ENCODE results near the gene NUP93. TPM values are rescaled to one million over a fixed set of nuclear protein-coding genes. Genes with fewer than 3 reads are reported as not detected.

NUP93 gene
- total RNA-seq, 1 experiment from 2014 or later, result 74.7 TPM

DNA sequence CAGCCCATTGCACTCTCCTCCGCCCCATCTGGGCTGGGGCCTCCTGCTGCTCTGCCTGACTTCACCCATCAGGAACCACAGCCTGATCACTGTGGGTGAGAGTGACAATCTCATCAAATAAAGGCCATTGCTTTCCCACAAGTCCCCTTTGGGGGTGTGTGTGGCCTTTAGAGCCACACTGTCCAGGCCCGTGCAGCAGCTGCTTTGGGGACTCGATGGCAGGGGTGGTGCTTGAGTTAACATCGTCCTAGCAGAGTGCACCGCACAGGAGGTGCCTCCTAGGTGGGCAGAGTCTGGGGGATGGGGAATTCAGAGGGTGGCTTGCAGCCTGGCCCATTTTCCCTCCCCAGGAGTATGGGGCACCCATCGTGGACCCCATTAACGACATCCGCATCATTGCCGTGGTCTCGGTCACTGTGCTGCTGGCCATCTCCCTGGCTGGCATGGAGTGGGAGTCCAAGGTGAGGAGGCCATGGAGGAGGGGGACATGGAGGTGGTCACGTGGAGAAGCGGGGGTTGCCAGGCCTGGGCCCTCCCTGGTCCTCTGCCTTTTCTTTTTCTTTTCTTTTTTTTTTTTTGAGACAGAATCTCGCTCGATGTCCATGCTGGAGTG is 140.5 kb downstream of the NUP93 start:
- intact Hi-C loops (cut with micrococcal nuclease; ENCODE audit: unreplicated experiment), result loop anchor here (2.0 kb wide), 1 partner anchor 74 kb away; no protein-coding TSS in a partner anchor
- H3K79me2 ChIP-seq (ENCODE audit: low read depth), result no peaks in the 10 kb centered on the region
- no peak overlapping the region for H3K4me3 ChIP-seq
- H3K4me1 ChIP-seq (replicated peaks; ENCODE audit: insufficient read depth), result peaks cover 7% of the 10 kb centered on the region; the same call in 1 of the 2 replicates
- no peaks in the 10 kb centered on the region for H3K9me2 ChIP-seq (ENCODE audit: insufficient read depth)
- H3K4me2 ChIP-seq, result no peak overlapping the region
- no peak overlapping the region for H2AFZ ChIP-seq
- no TSS peak for BruUV-seq (replicated peaks)
- no peaks in the 10 kb centered on the region for H3F3A ChIP-seq (ENCODE audit: insufficient read depth, low read depth)
- no peak overlapping the region for H3K27ac ChIP-seq
- TF ChIP-seq, protein P1, sequence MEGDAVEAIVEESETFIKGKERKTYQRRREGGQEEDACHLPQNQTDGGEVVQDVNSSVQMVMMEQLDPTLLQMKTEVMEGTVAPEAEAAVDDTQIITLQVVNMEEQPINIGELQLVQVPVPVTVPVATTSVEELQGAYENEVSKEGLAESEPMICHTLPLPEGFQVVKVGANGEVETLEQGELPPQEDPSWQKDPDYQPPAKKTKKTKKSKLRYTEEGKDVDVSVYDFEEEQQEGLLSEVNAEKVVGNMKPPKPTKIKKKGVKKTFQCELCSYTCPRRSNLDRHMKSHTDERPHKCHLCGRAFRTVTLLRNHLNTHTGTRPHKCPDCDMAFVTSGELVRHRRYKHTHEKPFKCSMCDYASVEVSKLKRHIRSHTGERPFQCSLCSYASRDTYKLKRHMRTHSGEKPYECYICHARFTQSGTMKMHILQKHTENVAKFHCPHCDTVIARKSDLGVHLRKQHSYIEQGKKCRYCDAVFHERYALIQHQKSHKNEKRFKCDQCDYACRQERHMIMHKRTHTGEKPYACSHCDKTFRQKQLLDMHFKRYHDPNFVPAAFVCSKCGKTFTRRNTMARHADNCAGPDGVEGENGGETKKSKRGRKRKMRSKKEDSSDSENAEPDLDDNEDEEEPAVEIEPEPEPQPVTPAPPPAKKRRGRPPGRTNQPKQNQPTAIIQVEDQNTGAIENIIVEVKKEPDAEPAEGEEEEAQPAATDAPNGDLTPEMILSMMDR (conservative IDR thresholded peaks at IDR 0.05), result no peak
- no peak for TF ChIP-seq EZH2 (IDR thresholded peaks at IDR 0.05; ENCODE audit: low read depth)
- H3K9me3 ChIP-seq (ENCODE audit: insufficient read depth, low read depth), result no peaks in the 10 kb centered on the region
- H3K27me3 ChIP-seq (ENCODE audit: insufficient read depth, low read depth), result no peaks in the 10 kb centered on the region
- no peaks in the 10 kb centered on the region for H3K36me3 ChIP-seq (ENCODE audit: low read depth)
- DNase-seq, result no peak
- ChIA-PET POLR2A (ENCODE audit: unreplicated experiment) (no interaction called here), CTCF (interaction anchor here (0.7 to 1.8 kb wide), 3 partner anchors 78 to 546 kb away, joined by 3 to 9 read pairs (median 7); no protein-coding TSS in a partner anchor)
- H4K20me1 ChIP-seq (ENCODE audit: insufficient read depth), result no peaks in the 10 kb centered on the region

DNA sequence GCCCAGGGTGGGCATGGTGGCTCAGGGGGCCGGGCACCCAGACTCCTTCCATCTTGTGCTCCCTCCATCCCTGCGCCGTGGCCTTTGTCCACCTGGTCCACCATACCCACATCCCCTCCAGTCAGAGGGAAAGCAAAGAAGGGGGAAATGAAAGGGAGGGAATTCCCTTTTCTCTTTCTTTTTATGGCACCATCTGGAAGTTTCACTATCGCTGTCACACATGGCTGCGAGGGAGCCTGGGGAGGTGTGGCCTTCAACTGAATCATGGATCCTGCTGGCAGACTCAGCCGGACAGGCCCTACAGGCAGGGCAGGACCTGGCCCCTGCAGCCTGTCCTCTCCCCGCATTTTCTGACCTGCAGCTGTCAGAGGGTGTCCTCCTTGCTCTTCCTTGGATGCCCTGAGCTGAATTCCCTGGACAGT is 141.3 kb downstream of the NUP93 start:
- Histone ChIP-seq H3K79me2 (ENCODE audit: low read depth) (no peaks in the 10 kb centered on the region), H3K27me3 (ENCODE audit: insufficient read depth, low read depth) (no peaks in the 10 kb centered on the region), H4K20me1 (ENCODE audit: insufficient read depth) (no peaks in the 10 kb centered on the region), H3K4me3 (no peak overlapping the region), H3K9me2 (ENCODE audit: insufficient read depth) (no peaks in the 10 kb centered on the region), H3F3A (ENCODE audit: insufficient read depth, low read depth) (no peaks in the 10 kb centered on the region), H3K4me2 (peak overlapping the region; percentile 25; the same call in 1 of the 2 replicates), H3K9me3 (ENCODE audit: insufficient read depth, low read depth) (no peaks in the 10 kb centered on the region), H3K36me3 (ENCODE audit: low read depth) (no peaks in the 10 kb centered on the region), H3K27ac (no peak overlapping the region), H3K4me1 (replicated peaks; ENCODE audit: insufficient read depth) (peaks cover 7% of the 10 kb centered on the region; the same call in 1 of the 2 replicates), H2AFZ (no peak overlapping the region)
- POLR2A ChIA-PET (ENCODE audit: unreplicated experiment), result no interaction called here
- TF ChIP-seq, protein P1 (conservative IDR thresholded peaks at IDR 0.05), result no peak
- TF ChIP-seq EZH2 (IDR thresholded peaks at IDR 0.05; ENCODE audit: low read depth), result no peak
- peak; percentile 51 to 75 for DNase-seq
- BruUV-seq (replicated peaks), result no TSS peak
- CTCF ChIA-PET, result interaction anchor here (0.6 to 0.7 kb wide), 2 partner anchors 20 to 206 kb away, joined by 7 to 10 read pairs; no protein-coding TSS in a partner anchor
- intact Hi-C loops (cut with micrococcal nuclease; ENCODE audit: unreplicated experiment), result loop anchor here (1.0 to 2.0 kb wide), 5 partner anchors 62 to 429 kb away; no protein-coding TSS in a partner anchor

DNA sequence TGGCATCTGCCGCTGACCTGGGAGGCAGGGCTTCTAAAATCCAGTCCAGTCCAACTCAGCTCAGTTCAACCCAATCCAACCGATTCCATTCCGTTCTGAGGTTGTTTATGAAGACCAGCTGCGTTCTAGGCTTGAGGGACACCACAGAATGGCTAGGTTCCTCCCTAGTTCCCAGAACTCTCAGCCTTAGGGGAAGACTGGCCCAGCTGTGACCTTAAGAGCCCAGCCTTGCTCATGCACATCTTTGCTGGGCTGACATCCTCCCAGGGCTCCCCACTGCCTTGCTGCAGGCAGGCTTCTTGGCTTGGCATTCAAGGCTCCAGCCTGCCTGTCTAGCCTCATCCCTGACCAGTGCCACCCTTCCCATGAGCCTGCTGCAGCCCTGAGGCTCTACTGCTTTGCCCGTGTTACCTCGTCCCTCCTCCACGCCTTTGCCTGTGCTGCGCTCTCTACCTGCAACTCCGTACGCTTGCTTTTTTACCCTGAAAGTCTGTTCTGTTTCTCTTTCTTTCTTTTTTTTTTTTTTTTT is 143.0 kb downstream of the NUP93 start:
- no peak overlapping the region for H2AFZ ChIP-seq
- no peak overlapping the region for H3K4me2 ChIP-seq
- H4K20me1 ChIP-seq (ENCODE audit: insufficient read depth), result no peaks in the 10 kb centered on the region
- no peak for TF ChIP-seq EZH2 (IDR thresholded peaks at IDR 0.05; ENCODE audit: low read depth)
- TF ChIP-seq, protein P1 (conservative IDR thresholded peaks at IDR 0.05), result no peak
- no peaks in the 10 kb centered on the region for H3K36me3 ChIP-seq (ENCODE audit: low read depth)
- no peaks in the 10 kb centered on the region for H3K27me3 ChIP-seq (ENCODE audit: insufficient read depth, low read depth)
- no peak overlapping the region for H3K4me3 ChIP-seq
- no peak overlapping the region for H3K27ac ChIP-seq
- intact Hi-C loops (cut with micrococcal nuclease; ENCODE audit: unreplicated experiment), result no loop called here
- no TSS peak for BruUV-seq (replicated peaks)
- CTCF ChIA-PET, result no interaction called here
- H3K9me3 ChIP-seq (ENCODE audit: insufficient read depth, low read depth), result no peaks in the 10 kb centered on the region
- POLR2A ChIA-PET (ENCODE audit: unreplicated experiment), result no interaction called here
- H3K79me2 ChIP-seq (ENCODE audit: low read depth), result no peaks in the 10 kb centered on the region
- H3K4me1 ChIP-seq (replicated peaks; ENCODE audit: insufficient read depth), result peaks cover 7% of the 10 kb centered on the region; the same call in 1 of the 2 replicates
- DNase-seq, result no peak
- no peaks in the 10 kb centered on the region for H3K9me2 ChIP-seq (ENCODE audit: insufficient read depth)
- no peaks in the 10 kb centered on the region for H3F3A ChIP-seq (ENCODE audit: insufficient read depth, low read depth)
